Tibial nerve (tissue), 4 donors: ENCODE measurements around the gene GMDS. TPM values are rescaled to one million over a fixed set of nuclear protein-coding genes. Genes with fewer than 3 reads are reported as not detected.

ENCODE experiments used
- DNase-seq, 2 donors: peaks; one replicate each; pipeline ENCODE4 v3.0.0-alpha.2; 2019; ENCODE audit warnings: low spot score in 2 of 2
- H3K27ac ChIP-seq, 4 donors: fragments of 200-600 bp; sonication (generic) in 3 of 4; one replicate each; pipeline ENCODE4 v1.5.1; 2017 to 2019; ENCODE audit warnings: mild to moderate bottlenecking in 1 of 4
- H3K27me3 ChIP-seq, 2 donors: fragments of 200-600 bp; sonication (generic) in 1 of 2; one replicate each; pipeline versions ENCODE4 v1.5.1 to v1.6.0; 2017 to 2019
- H3K36me3 ChIP-seq, 3 donors: fragments of 200-600 bp; sonication (generic); one replicate each; pipeline ENCODE4 v1.5.1; 2018 to 2019
- H3K4me1 ChIP-seq, 4 donors: fragments of 200-600 bp; sonication (generic) in 3 of 4; one replicate each; pipeline ENCODE4 v1.5.1; 2017 to 2019
- H3K4me3 ChIP-seq, 4 donors: fragments of 200-600 bp; sonication (generic) in 3 of 4; one replicate each; pipeline ENCODE4 v1.5.1; 2017 to 2019; ENCODE audit warnings: mild to moderate bottlenecking in 1 of 4, moderate library complexity in 1 of 4
- H3K9me3 ChIP-seq, 4 donors: fragments of 200-600 bp; sonication (generic) in 3 of 4; one replicate each; pipeline ENCODE4 v1.5.1; 2017 to 2019
- CTCF ChIP-seq, 5 experiments: fragments of 200-600 bp in 3 of 5; fragments of 450-650 bp in 2 of 5; sonication (generic) in 3 of 5; IDR thresholded peaks; one replicate each; pipeline ENCODE4 v1.5.1; 2016 to 2019; ENCODE audit warnings: antibody characterized with exemption in 5 of 5, mild to moderate bottlenecking in 3 of 5, moderate library complexity in 2 of 5
- EP300 ChIP-seq, 2 donors: sonication (generic); formaldehyde crosslinking; IDR thresholded peaks; one replicate each; pipeline ENCODE4 v1.6.1; 2017; ENCODE audit warnings: antibody characterized with exemption in 2 of 2, mild to moderate bottlenecking in 1 of 2
- POLR2A ChIP-seq, 2 donors: fragments of 450-650 bp; IDR thresholded peaks; one replicate each; pipeline ENCODE4 v1.6.1; 2017; ENCODE audit warnings: antibody characterized with exemption in 2 of 2, mild to moderate bottlenecking in 2 of 2, moderate library complexity in 2 of 2
- WGBS, 2 donors: methylation state at CpG; one replicate each; pipeline ENCODE4 v1.1.5; 2018; 5-methylcytosine and 5-hydroxymethylcytosine counted together
- total RNA-seq, 4 donors: library from RNA; depleted of rRNA; stranded (reverse); fragments of >200 nt; gene quantifications; one replicate each; pipeline ENCODE4 v1.1.0, GENCODE V29; 2016

Gene GMDS
- total RNA-seq, 4 donors from 2014 or later = 14.9 to 46.5 (median 32.8) TPM

- TF ChIP-seq POLR2A (IDR thresholded peaks at IDR 0.05) = no peak
- no peak for TF ChIP-seq CTCF (IDR thresholded peaks at IDR 0.05)
- no peak for TF ChIP-seq EP300 (IDR thresholded peaks at IDR 0.05)
- WGBS, 2 donors = 95% methylated on average over 8 of the region's 8 CpGs
- H3K4me1 ChIP-seq = peaks cover 0 to 21% (median 0%) of the 10 kb centered on the region in 4 donors
These were observed 539.8 kb downstream of the GMDS start for GRCh38 chr6:1705630-1706029.

GRCh38 chr6:1705183-1705582 is 540.2 kb downstream of the GMDS start:
- Histone ChIP-seq H3K4me3 (no peak overlapping the region), H3K27me3 (no peaks in the 10 kb centered on the region), H3K36me3 (no peaks in the 10 kb centered on the region), H3K4me1 (peaks cover 0 to 24% (median 0%) of the 10 kb centered on the region in 4 donors), H3K27ac (no peak overlapping the region), H3K9me3 (no peaks in the 10 kb centered on the region)
- no peak for DNase-seq
- TF ChIP-seq CTCF (IDR thresholded peaks at IDR 0.05) = no peak
- WGBS, 2 donors = 89 to 95% methylated on average over 4 of the region's 4 CpGs

More at GRCh38 chr6:1705630-1706029, 539.8 kb downstream of the GMDS start:
- no peaks in the 10 kb centered on the region for H3K36me3 ChIP-seq
- no peaks in the 10 kb centered on the region for H3K27me3 ChIP-seq
- H3K27ac ChIP-seq = no peak overlapping the region
- H3K9me3 ChIP-seq = no peaks in the 10 kb centered on the region
- H3K4me3 ChIP-seq = no peak overlapping the region
- DNase-seq = no peak

- Histone ChIP-seq H3K36me3 (no peaks in the 10 kb centered on the region), H3K4me1 (peaks cover 0 to 24% (median 0%) of the 10 kb centered on the region in 4 donors), H3K27me3 (no peaks in the 10 kb centered on the region), H3K9me3 (no peaks in the 10 kb centered on the region), H3K27ac (no peak overlapping the region), H3K4me3 (no peak overlapping the region)
- no peak for TF ChIP-seq EP300 (IDR thresholded peaks at IDR 0.05)
- DNase-seq = no peak
- WGBS, 2 donors = 78 to 84% methylated on average over 7 of the region's 7 CpGs
These were observed 540.7 kb downstream of the GMDS start for GRCh38 chr6:1704711-1705110.

GRCh38 chr6:1703923-1704322 is 541.5 kb downstream of the GMDS start:
- 67 to 81% methylated on average over 6 of the region's 6 CpGs for WGBS, 2 donors
- Histone ChIP-seq H3K4me3 (no peak overlapping the region), H3K4me1 (peaks cover 0 to 24% (median 0%) of the 10 kb centered on the region in 4 donors), H3K9me3 (no peaks in the 10 kb centered on the region), H3K27ac (no peak overlapping the region), H3K27me3 (no peaks in the 10 kb centered on the region), H3K36me3 (no peaks in the 10 kb centered on the region)
- DNase-seq = no peak
- no peak for TF ChIP-seq EP300 (IDR thresholded peaks at IDR 0.05)
- no peak for TF ChIP-seq POLR2A (IDR thresholded peaks at IDR 0.05)
- no peak for TF ChIP-seq CTCF (IDR thresholded peaks at IDR 0.05)

GRCh38 chr6:1703091-1703855 is 542.1 kb downstream of the GMDS start:
- H3K27ac ChIP-seq = no peak overlapping the region
- no peaks in the 10 kb centered on the region for H3K27me3 ChIP-seq
- H3K36me3 ChIP-seq = no peaks in the 10 kb centered on the region
- no peaks in the 10 kb centered on the region for H3K9me3 ChIP-seq
- TF ChIP-seq CTCF (IDR thresholded peaks at IDR 0.05) (no peak), EP300 (IDR thresholded peaks at IDR 0.05) (no peak), POLR2A (IDR thresholded peaks at IDR 0.05) (no peak)
- H3K4me1 ChIP-seq = peaks cover 0 to 24% (median 0%) of the 10 kb centered on the region in 4 donors
- H3K4me3 ChIP-seq = no peak overlapping the region
- DNase-seq = no peak
- 79 to 80% methylated on average over 9 of the region's 9 CpGs for WGBS, 2 donors
